D721Med (cell line): Measurements from ENCODE around the gene MAPKAP1.

Experiments
- DNase-seq: peaks from one replicate; pipeline ENCODE4 v3.0.0; 2011; ENCODE audit warnings: low spot score; ENCODE audit not compliant: insufficient read length
- FAIRE-seq: peaks from 2 replicates; lab custom pipeline; 2011; peaks lifted over from hg19 to GRCh38; lab: Jason Lieb, UNC
- CTCF ChIP-seq: IDR thresholded peaks from 2 replicates; pipeline ENCODE4 v1.5.1; 2012; ENCODE audit warnings: mild to moderate bottlenecking, control low read depth; ENCODE audit not compliant: insufficient read depth; ENCODE audit errors: missing control alignments

Gene MAPKAP1

GRCh38 chr9:125549465-125549871 lies 157.5 kb downstream of the MAPKAP1 start:
- FAIRE-seq (no peak), DNase-seq (no peak)
- TF ChIP-seq CTCF = no peak

DNA sequence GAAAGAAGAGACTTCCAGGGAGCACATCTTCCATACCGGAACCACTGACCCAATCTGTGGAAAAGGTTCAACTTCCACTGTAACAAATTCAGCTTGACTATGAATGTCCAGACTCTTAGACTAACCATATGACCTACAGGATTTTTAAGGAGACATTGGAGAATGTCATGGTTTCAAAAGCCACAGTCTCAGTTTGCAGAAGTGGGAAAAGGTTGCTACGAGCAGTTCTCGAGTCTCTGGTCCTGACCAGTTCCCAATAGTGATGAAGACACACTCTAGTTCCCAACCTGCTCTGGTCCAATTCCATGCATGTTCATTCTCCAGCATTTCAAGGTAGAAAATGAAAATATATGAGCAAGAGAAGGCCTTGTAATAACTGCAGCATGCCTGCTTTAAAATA lies 158.0 kb downstream of the MAPKAP1 start:
- DNase-seq (no peak), FAIRE-seq (no peak)
- TF ChIP-seq CTCF = no peak

DNA sequence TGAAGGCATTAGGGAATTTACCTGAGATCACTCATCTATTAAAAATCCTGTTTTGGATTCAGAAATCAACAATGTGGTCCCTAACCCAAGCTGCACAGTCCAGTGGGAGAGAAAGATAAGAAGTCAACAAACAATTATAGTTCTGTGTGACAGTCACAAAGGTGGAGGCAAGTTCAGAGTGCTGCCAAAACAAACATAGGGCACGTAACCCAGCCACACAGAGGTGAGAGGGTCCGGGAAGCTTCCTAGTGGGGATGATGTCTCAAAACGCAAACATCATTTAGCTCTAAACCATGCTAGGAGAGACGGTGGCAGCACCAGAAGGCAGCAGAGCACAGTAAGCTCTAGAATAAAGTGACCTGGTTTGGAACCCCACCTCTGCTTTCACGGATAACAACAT lies 158.9 kb downstream of the MAPKAP1 start:
- no peak for TF ChIP-seq CTCF
- FAIRE-seq (no peak), DNase-seq (no peak)

- DNase-seq (no peak), FAIRE-seq (no peak)
- no peak for TF ChIP-seq CTCF
These were observed 159.6 kb downstream of the MAPKAP1 start for GRCh38 chr9:125547368-125547767.

DNA sequence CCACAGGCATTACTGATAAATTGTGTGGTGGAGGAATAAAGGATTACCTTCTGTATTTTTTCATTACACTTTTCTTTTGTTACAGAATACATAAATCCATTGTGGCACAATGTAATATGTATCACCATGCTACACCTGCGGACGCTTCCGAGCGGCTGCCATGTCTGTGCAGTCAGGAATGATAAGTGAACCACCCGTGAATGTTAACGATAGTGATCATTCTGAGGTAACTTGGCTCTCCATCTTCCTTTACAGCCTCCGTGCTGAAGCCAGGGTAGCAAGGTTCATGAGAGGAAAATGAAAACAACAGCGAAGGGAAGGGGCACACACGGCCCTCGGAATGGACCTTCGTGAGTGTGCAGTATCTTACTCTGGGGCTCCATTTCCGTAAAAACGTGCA lies 161.2 kb downstream of the MAPKAP1 start:
- no peak for TF ChIP-seq CTCF
- DNase-seq = no peak
- FAIRE-seq = no peak

DNA sequence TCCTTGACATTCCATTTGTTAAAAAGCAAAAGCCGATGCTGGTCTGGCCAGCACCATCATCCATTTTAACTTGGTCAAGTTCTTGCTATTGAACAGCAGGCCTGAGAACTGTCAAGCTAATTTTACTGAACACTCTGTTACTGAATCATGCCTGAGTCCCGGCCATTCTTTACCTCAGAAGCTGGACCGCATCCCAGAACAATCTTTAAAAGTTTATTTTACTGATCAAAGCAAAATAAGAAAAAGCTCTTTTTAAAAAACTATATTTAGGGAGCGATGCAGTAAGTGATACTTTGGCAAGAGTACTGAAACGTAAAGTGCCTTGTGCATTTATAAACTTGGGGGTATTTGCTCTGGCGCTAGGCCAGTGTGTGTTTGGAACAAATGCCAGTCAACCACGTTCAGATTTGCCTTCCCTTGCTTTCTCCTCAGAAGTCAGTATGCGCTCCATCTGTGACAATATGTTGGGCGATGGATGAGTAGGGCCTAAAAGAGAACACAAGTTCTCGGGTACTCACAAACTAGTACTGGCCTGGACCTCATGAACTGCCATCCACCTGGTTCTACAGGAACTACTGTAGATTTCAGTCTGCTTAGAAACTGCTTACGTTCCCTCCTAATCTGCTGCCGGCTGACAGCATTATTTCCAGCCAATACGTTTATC lies 161.9 kb downstream of the MAPKAP1 start:
- DNase-seq (no peak), FAIRE-seq (no peak)
- TF ChIP-seq CTCF = no peak

DNA sequence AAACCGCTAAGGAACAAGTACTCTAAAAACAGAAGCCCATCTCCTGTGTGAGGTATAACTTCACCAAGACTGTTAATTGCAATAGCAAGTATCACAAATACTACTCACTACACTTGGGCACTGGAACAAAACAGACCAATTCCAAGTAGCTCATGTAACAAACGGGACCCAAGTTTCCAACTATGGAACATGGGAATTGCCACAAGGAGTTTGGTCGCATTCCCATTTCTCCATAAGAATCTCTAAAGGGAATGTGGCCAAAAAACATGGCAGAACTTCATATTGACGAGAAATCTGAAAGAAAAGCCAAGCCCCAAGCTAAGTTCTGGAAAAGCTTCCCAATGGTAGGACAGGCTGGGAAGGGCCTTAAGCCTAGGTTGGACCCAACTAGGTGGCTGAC lies 162.5 kb downstream of the MAPKAP1 start:
- no peak for FAIRE-seq
- TF ChIP-seq CTCF = no peak
- no peak for DNase-seq
